GM19240 (cell line): Measurements from ENCODE around the gene USP40.

ENCODE experiments used
- DNase-seq: peaks from one replicate; pipeline ENCODE4 v3.0.0; 2011; ENCODE audit warnings: low spot score; ENCODE audit not compliant: insufficient read length

USP40 gene

DNA sequence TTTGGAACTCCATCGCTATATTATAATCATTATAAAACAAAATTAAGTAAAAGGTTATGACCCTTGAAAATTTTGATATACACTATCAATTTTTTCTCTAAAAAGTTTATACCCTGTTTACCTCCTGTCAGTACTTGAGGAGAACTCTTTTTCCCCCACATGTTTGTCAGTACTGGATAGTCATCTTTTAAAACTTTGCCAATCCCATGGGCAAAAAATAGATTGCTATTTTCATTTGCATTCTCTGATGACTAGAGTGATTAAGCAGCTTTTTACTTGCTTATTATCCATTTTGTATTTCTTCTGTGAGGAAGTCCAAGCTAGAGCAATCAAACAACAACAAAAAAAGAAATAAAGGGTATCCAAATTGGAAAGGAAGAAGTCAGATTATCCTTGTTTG is 135.9 kb downstream of the USP40 start:
- DNase-seq = no peak

DNA sequence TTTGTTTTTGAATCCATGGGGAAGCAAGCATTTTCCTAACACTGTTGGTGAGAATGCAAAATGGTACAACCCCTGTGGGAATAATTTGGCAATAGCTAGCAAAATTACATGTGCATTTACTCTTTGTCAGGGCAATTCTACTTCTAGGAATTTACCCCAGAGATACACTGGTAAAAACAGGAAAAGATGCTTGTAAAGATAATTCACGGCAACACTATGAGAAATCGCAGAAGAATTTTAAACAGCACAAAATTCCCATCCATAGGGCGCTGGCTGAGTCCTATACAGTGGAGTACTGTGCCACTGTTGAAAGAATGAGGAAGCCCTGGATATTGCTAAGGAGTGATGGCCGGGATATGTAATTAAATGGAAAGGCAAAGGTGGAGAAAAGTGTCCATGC is 136.5 kb downstream of the USP40 start:
- no peak for DNase-seq

DNA sequence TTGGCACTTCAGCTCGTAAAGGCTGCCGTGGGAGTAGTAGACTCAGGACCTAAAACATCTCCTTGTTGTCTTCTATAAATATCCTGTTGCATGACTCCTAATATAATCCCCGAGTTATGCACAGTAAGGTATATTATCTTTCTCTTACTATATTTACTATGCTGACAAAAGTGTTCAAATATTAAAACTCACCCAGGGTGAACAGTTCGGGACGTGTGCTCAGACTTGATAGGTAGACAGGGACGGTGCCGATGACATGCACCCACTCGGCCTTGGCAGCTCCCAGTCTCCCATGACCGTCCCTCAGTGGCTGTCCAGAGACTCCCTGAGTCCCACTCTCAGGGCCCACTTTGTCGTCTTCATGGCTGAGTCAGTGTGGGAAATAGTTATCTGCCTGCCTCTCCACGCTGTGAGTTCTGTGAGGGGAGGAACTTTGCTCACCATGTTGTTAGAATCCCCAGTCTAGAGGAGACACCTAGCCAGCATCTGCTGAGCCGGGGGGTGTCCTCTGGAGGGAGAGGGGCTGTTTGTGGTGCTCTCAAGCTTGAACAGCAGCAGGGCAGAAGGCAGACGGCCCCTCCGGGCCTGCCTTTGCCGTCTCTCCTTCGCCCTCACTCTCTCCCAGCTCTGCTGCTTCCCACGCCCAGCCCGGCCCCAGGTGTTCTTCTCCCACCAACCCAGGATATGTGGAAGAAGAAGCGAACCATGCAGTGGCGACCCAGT is 137.2 kb downstream of the USP40 start:
- no peak for DNase-seq

DNA sequence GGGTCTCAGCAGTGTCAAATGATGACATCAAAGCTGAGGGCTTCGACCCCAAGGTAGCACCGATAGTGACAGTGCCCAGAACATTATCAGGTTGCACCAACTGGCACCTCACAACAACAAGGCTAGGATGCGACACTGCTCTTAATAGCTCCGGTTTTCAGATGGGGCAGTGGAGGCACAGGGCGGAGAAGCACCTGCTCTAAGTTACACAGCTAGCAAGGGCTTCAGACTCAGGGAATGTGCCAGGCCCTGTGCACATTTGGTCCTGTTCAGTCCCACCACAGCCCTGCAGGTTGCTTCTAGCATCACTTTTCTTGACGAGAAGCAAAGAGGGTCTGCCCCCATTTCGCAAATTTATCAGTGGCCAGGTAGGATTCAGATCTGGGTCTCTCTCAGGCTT is 138.1 kb downstream of the USP40 start:
- DNase-seq = no peak

DNA sequence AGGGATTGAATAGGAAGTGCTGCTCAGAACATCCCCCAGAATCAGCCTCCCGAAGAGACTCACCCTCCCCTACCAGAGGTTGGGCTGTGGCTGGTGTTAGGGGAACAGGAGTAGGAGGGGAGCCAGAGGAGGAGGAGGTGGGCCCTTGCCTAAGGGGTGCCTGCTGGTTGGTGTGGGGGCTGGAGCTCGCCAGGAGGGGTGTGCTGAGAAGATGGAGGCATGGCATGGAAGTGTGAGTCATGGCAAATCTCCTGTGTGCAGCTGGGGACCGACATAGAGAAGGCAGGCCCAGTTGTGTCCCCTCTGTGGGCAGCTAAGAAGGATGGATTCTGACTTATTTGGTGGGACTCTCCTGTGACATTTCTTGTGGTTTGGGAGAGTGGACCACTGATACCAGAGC is 138.6 kb downstream of the USP40 start:
- no peak for DNase-seq

DNA sequence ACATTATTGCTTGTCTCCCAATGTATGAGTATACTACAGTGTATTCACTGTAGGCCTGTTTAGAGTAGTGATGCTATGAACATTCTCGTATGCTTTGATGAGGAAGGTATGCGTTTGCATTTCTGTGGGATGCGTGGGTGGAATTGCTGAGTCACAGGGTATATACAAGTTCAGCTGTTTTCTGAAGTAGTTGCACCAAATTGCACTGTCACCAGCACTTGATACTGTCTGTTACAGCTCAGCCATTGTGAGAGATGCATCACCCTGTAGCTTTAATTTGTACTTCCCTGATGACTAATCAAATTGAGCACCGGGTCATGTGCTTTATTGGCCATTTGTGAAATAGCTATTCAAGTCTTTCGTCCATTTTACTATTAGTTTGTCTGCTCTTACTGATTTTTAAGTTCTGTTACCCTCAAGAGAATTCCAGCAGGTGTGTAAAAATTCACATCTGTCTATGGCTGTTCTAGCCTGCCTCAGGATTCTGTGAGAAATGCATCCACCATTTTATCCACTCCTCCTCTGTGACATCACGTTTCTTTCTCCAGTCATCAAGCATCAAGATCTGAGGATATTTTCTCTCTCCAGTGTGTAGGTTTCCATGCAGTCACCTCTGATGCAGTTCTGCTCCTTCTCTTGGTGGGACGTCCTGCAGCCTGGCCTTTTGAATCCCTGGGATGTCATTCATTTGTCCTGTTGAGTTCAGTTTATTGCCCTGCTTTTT is 139.8 kb downstream of the USP40 start:
- no peak for DNase-seq
